SK-N-SH (cell line): Measurements from ENCODE around the gene CHAT.

Experiments used
- EP300 ChIP-seq, 2 experiments: IDR thresholded peaks; 2 replicates each; pipeline versions ENCODE4 v1.4.0 to v1.6.1; 2012; ENCODE audit warnings: borderline replicate concordance in 1 of 2, low read depth in 1 of 2, low read length in 1 of 2
- EZH2phosphoT487 ChIP-seq: fragments of 200-600 bp; sonication (generic); IDR thresholded peaks from 2 replicates; pipeline ENCODE4 v1.6.1; 2017; ENCODE audit warnings: low read depth, mixed run types, mild to moderate bottlenecking, antibody characterized with exemption, moderate library complexity, borderline replicate concordance
- FOSL2 ChIP-seq: IDR thresholded peaks from 2 replicates; pipeline ENCODE4 v1.4.0; 2012; ENCODE audit warnings: low read depth, mild to moderate bottlenecking, moderate library complexity, borderline replicate concordance
- FOXJ3 ChIP-seq: sonication (generic); formaldehyde crosslinking; IDR thresholded peaks from 2 replicates; pipeline ENCODE4 v1.5.1; 2020; ENCODE audit warnings: mild to moderate bottlenecking, missing genetic modification reagents
- FOXM1 ChIP-seq: IDR thresholded peaks from 2 replicates; pipeline ENCODE4 v1.4.0; 2012; ENCODE audit warnings: low read depth, mild to moderate bottlenecking
- NFIC ChIP-seq: IDR thresholded peaks from 2 replicates; pipeline ENCODE4 v1.4.0; 2012; ENCODE audit warnings: borderline replicate concordance
- POLR2AphosphoS5 ChIP-seq: IDR thresholded peaks from 2 replicates; pipeline ENCODE4 v1.6.1; 2012; ENCODE audit warnings: low read depth, low read length
- RAD21 ChIP-seq: IDR thresholded peaks from 2 replicates; pipeline ENCODE4 v1.6.1; 2012; ENCODE audit warnings: mild to moderate bottlenecking, low read length
- RFX5 ChIP-seq: IDR thresholded peaks from 2 replicates; pipeline ENCODE4 v1.6.1; 2012; ENCODE audit warnings: mild to moderate bottlenecking, improper control_type of control experiment, low read length
- SMC3 ChIP-seq: IDR thresholded peaks from 2 replicates; pipeline ENCODE4 v1.6.1; 2012; ENCODE audit warnings: low read depth, low read length, improper control_type of control experiment
- TF ChIP-seq, protein P1 (sequence below): IDR thresholded peaks from 2 replicates; pipeline ENCODE4 v1.4.0; 2012; ENCODE audit warnings: low read depth
- TF ChIP-seq, protein P2 (sequence below): fragments of 200-600 bp; sonication (generic); IDR thresholded peaks from 2 replicates; pipeline ENCODE4 v1.6.1; 2017; ENCODE audit warnings: antibody characterized with exemption, mild to moderate bottlenecking, moderate library complexity
- TF ChIP-seq, protein P3 (sequence below): IDR thresholded peaks from 2 replicates; pipeline ENCODE4 v1.6.1; 2012; ENCODE audit warnings: mild to moderate bottlenecking, low read depth, low read length, moderate library complexity

DNA sequence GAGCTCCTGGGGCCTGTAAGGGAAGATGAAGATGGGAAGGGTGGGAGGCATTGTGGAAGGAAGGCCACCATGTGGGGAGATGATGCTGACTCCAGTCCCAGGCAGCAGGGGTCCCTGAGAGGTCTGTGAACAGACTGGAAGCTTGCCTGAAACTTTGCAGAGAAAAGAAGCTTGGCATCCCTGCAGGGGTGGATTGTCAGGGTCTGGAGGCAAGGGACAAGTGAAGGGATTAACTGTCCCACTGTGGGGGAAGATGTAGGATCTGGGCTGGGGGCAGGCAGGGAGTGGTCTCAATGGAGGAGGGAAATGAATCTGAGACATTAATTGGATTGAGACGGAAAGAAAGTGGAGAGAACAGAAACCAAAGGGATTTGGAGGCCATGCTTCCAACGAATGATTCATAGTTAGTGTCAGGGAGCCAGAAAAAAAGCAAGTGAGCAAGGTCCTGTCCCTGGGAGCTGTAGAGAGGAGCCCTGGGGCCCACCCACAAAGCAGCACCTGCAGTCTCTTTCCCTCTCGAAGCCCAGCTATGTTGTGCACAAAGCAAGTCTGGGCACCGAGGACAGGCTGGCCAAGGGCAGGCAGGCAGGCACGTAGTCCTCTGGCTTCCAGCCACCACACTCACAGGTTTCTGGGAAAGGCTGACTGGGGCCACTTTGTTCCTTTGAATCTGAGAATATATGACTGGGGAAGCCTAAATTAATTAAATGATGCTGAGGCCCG, 8.5 kb upstream of the CHAT start:
- TF ChIP-seq POLR2AphosphoS5 (no peak), RAD21 (no peak), SMC3 (no peak), FOXM1 (no peak), NFIC (no peak), EP300 (IDR thresholded peaks at IDR 0.05; ENCODE audit: borderline replicate concordance in 1 of 2, low read depth in 1 of 2, low read length in 1 of 2) (no peak), RFX5 (no peak), FOXJ3 (CRISPR knock-in tag) (0 out of 2 replicates have a peak, but pooled peaks have one; percentile 30), FOSL2 (no peak), EZH2phosphoT487 (no peak)
- TF ChIP-seq, protein P1, sequence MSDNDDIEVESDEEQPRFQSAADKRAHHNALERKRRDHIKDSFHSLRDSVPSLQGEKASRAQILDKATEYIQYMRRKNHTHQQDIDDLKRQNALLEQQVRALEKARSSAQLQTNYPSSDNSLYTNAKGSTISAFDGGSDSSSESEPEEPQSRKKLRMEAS: no peak
- TF ChIP-seq, protein P2, sequence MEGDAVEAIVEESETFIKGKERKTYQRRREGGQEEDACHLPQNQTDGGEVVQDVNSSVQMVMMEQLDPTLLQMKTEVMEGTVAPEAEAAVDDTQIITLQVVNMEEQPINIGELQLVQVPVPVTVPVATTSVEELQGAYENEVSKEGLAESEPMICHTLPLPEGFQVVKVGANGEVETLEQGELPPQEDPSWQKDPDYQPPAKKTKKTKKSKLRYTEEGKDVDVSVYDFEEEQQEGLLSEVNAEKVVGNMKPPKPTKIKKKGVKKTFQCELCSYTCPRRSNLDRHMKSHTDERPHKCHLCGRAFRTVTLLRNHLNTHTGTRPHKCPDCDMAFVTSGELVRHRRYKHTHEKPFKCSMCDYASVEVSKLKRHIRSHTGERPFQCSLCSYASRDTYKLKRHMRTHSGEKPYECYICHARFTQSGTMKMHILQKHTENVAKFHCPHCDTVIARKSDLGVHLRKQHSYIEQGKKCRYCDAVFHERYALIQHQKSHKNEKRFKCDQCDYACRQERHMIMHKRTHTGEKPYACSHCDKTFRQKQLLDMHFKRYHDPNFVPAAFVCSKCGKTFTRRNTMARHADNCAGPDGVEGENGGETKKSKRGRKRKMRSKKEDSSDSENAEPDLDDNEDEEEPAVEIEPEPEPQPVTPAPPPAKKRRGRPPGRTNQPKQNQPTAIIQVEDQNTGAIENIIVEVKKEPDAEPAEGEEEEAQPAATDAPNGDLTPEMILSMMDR: no peak
- TF ChIP-seq, protein P3, sequence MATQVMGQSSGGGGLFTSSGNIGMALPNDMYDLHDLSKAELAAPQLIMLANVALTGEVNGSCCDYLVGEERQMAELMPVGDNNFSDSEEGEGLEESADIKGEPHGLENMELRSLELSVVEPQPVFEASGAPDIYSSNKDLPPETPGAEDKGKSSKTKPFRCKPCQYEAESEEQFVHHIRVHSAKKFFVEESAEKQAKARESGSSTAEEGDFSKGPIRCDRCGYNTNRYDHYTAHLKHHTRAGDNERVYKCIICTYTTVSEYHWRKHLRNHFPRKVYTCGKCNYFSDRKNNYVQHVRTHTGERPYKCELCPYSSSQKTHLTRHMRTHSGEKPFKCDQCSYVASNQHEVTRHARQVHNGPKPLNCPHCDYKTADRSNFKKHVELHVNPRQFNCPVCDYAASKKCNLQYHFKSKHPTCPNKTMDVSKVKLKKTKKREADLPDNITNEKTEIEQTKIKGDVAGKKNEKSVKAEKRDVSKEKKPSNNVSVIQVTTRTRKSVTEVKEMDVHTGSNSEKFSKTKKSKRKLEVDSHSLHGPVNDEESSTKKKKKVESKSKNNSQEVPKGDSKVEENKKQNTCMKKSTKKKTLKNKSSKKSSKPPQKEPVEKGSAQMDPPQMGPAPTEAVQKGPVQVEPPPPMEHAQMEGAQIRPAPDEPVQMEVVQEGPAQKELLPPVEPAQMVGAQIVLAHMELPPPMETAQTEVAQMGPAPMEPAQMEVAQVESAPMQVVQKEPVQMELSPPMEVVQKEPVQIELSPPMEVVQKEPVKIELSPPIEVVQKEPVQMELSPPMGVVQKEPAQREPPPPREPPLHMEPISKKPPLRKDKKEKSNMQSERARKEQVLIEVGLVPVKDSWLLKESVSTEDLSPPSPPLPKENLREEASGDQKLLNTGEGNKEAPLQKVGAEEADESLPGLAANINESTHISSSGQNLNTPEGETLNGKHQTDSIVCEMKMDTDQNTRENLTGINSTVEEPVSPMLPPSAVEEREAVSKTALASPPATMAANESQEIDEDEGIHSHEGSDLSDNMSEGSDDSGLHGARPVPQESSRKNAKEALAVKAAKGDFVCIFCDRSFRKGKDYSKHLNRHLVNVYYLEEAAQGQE: no peak
